Stimulated activated CD4-positive, alpha-beta T cell treated with anti-CD3 and anti-CD28 coated beads, Interleukin-4, amount 100 ng/mL, for 48 hours (primary cell): ENCODE measurements around the gene HOXD3.

Source experiments
- DNase-seq, 2 donors: peaks; one replicate each; pipeline ENCODE4 v3.0.0-alpha.2; 2020; ENCODE audit warnings: low read depth in 2 of 2

HOXD3 gene

GRCh38 chr2:176156807-176157498 is at the start of gene HOXD3:
TSS of gene HOXD3 (plus strand) at chr2:176157307. CDS start at chr2:176169115, 11,808 bp downstream.
- no peak for DNase-seq

GRCh38 chr2:176107731-176108181 is 49.4 kb upstream of the HOXD3 start:
- DNase-seq, result no peak

GRCh38 chr2:176109192-176109901 is 47.8 kb upstream of the HOXD3 start:
- no peak for DNase-seq

DNA sequence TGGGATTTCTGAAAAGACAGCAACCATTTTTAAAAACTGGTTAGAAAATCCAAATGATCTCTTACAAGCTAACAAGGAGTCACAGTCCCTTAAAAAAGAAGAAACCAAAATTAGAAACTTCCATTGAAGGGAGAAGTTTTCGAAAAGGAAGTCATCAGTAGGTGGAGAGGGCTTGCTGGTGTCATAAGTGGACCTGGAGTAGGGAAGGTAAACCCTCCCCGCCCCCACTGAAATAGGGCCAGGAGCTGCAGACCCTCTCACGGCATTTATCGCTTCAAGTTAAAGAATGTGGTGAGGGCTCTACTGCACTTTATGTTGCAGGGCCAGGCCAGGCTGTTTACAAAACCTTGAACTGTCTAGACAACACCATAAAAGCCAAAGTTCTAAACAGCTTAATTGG is 47.2 kb upstream of the HOXD3 start:
- DNase-seq, result no peak

- no peak for DNase-seq
Observed at GRCh38 chr2:176110415-176111308, 46.4 kb upstream of the HOXD3 start.

- DNase-seq, result no peak
Observed at GRCh38 chr2:176111309-176111663, 45.8 kb upstream of the HOXD3 start.

GRCh38 chr2:176111846-176112374 is 45.2 kb upstream of the HOXD3 start:
- no peak for DNase-seq

DNA sequence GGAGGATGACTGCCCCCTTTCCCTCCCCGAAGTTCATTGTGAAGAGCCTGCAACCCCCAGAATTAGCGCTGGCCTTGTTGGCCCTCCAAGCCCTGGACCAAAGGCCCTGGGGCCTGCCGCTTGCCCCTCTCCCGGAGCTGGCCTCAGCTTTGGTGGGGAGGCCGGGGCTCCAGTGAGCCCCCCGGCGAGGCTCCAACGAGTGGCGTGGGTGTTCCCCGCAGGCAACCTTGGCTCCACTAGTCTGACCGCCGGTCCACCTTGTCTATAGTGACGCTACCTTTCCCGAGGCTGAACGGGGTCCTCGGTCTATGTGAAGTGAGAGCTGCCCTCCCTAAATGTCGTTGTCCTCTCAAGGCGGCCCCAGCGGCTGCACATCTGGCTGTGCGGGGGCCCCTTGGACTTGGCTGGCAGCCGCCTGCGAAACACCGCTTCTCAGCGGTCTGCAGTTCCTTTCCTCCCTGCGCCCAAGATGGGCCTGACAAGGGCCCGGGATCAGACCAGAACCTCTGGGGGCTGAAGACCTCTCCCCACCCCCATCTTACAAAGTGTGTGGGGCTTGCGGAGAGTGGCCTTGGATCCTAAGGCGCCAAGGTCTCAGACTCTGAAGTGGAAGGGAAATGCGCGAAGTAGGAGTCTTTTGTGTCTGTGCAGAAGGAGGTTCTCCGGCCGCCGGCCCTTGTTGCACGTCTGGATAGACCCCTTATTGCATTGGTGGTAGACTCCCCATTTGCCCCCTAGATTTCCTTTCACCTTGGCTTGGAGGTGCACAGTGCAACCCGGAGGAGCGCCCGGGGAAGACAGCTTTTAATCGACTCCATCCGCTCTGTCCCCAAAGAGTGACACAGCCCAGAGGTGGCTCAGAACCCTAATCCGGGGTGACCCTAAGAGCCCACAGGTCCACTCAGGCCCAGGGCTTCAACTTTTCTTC is 44.5 kb upstream of the HOXD3 start:
- no peak for DNase-seq

DNA sequence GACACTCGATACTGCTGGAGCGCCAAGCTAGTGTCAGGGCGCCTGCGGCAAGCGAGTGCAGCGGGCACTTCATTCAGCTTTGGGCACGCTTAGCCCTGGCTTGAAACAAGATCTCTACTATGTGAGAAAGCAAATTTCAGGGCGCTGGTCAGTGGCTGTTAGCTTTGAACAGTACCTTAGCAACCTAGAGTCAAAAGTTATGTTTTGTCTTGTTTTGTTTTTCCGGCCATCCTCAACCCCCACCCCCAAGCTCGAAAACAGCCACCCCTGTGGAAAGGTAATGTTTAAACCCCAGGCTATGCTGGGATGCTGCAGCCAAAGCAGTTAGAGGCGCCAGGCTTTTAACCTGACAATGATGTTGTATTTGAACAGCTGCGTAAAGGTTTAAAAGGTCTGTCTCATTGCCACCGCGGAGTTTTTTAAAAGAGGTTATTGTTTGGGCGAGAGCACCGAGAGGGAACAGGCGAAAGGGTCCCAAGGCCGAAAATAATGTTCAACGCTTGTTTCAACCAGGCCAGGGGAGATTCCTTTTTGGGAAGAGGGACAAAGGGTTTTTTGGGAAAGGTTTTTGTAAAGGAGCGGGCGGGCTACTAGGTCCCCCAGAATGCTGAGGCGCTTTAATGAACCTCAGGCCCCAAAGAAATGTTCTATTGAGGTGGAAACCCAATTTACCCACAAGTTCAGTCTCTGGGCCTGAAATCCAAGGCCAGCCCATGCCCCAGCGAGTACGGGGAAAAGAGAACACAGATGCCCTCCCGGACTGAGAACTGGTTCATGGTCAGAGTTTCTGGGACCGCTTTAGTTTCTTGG is 42.8 kb upstream of the HOXD3 start:
- no peak for DNase-seq

DNA sequence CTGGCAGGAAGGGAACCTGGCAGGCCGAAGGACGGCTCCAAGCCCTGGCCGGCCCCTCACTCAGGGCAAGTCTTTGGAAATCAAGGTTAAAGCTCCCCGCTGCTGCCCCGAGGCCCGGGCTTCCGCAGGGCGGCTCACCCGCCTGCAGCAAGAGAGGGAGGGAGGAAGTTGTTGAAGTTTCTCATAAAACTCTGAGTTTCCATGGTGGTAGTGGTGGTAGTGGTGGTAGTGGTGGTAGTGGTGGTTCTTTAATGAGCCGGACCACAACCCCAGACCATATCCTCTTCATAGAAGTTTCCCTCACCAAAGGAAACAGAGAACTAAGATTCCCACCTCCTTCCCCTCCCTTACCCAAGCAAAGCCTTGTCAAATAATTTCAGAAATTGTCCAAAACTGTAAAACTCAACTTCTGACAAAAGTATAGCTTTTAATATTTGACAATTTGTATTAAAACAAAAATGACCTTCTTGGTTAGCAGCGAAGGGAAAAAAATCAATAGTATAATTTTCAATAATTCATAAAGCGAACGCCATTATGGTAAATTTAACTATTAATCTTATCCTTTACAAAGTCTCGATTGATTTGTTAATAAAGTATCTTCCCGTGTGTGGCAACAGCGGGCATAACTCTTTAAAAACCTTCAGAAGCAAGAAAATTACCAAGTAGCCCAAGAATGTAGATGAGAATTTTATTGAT is 42.0 kb upstream of the HOXD3 start:
- DNase-seq, result no peak

DNA sequence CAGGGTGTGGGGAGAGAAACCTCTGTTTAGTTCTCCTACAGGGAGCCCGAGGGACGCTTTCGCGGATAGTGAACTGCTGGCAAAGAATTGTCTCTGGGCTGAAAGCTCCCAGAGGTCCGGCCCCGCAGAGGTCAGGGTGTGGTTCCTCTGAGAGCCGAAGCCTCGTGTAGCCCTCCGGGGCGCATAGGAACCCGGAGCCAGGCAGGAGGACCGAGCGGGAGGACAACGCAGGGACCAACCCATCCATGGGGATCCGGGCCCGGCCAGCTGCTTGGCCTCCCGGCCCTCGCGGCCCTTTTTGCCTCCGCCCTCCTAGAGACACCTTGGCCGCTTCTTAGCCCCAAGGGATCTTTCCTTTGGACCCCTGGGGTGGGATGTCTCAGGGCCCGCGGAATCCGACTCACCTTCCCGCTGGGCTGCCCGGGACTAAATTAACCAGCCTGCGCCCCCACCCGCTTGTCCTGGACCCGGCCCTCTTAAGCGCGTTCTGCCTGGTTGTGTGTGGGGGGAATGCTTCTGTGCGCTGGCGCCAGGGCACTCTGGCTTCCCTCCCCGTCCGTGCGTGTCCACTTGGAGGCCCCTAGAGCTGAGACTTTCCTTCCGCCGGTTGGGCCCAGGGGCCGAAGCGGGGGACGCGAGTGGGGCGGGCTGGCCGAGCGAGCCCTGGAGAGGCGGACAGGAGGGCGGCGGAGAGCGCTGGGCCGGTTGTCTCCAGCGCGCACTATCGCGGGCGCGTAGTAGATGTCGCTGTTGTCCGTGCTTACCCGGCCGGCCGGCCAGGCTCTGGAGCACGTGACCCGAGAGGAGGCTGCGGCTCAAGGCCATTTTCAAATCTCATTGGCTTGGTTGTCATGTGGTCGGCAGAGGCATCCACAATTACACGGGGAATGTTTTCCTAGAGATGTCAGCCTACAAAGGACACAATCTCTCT is 41.0 kb upstream of the HOXD3 start, which contains the start of gene HOXD10:
TSS of gene HOXD10 (plus strand) at position 896 of the 931 bp plus-strand sequence. CDS start 56 bp downstream, outside the sequence.
- no peak for DNase-seq

- DNase-seq, result no peak
Observed at GRCh38 chr2:176117162-176117822, 39.8 kb upstream of the HOXD3 start.

DNA sequence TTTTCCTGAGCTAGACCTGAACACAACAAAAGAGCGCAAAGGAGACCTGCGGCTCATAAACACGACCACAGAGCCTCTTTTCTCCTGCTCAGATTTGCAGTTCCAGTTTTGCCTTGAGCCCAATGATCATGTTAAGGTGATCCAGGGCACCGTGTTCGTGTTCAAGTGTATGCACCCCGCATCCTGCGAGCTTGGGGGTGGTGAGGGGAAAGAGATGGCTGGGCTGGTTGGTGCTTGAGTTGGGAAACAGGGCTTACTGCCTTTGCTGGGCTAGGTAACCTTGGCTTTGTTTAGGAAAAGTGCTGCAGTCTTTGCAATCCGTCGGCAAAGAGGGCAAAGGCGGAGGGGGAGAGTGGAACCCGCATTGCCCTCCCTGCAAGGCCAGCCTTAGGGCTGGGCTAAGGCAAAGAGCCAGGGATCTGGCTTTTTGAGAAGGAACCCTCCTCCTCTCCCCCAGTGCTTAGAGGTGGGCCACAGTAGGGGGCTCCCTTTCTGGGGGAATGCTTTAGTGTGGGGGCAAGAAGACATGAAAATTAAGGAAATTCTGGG is 39.2 kb upstream of the HOXD3 start:
- no peak for DNase-seq

DNA sequence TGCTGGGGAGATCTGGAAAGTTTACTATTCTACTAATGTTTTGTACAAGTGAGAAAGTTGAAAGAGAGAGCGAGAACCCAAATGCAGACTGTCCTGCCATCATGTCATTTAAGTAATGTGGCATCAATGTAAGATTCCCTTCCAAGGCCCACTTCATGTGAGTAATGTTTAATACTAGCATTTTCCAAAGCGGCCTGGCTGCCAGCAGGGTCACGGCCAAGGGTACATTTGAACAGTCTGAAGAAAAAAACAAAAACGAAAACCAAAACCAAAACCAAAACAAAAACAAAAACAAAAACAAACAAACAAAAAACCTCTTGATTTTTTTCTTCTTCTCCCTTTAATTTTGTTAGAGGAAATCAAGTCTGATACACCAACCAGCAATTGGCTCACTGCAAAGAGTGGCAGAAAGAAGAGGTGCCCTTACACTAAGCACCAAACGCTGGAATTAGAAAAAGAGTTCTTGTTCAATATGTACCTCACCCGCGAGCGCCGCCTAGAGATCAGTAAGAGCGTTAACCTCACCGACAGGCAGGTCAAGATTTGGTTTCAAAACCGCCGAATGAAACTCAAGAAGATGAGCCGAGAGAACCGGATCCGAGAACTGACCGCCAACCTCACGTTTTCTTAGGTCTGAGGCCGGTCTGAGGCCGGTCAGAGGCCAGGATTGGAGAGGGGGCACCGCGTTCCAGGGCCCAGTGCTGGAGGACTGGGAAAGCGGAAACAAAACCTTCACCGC is 38.3 kb upstream of the HOXD3 start:
- DNase-seq, result no peak

GRCh38 chr2:176120364-176121189 is 36.5 kb upstream of the HOXD3 start:
- no peak for DNase-seq
